ENCODE measurements around the gene AGBL1. TPM values are rescaled to one million over a fixed set of nuclear protein-coding genes. Genes with fewer than 3 reads are reported as not detected.

AGBL1 gene
- total RNA-seq, 1 donor = not detected

- no peak for DNase-seq (ENCODE audit: low read depth)
- TF ChIP-seq CTCF (IDR thresholded peaks at IDR 0.05; ENCODE audit: insufficient read depth, low read depth, low read length) = no peak
- no peak overlapping the region for H3K4me3 ChIP-seq (ENCODE audit: low read depth, low read length)
Measured at GRCh38 chr15:86676002-86676401, 596.3 kb downstream of the AGBL1 start.

DNA sequence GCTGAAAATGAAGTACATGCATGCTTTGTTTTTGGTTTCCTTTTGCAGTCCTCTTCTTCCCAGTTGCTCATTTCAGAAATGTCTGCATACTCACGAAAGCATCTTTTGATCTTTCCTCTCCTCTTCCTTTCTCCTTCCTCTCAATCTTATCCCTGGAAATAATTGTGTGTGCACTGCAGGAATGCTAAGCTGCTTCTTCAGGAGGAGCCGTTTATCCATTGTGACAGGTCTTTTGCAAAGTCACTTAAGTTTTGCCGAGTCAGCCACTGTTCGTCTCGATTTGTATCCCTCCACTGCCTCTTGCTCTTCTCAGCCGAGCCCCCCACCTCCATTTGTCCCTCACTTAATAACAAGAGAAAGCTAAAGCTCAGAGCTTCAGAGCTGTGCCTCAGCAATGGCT is 597.6 kb downstream of the AGBL1 start:
- H3K4me3 ChIP-seq (ENCODE audit: low read depth, low read length) = no peak overlapping the region
- no peak for TF ChIP-seq CTCF (IDR thresholded peaks at IDR 0.05; ENCODE audit: insufficient read depth, low read depth, low read length)
- DNase-seq (ENCODE audit: low read depth) = no peak

DNA sequence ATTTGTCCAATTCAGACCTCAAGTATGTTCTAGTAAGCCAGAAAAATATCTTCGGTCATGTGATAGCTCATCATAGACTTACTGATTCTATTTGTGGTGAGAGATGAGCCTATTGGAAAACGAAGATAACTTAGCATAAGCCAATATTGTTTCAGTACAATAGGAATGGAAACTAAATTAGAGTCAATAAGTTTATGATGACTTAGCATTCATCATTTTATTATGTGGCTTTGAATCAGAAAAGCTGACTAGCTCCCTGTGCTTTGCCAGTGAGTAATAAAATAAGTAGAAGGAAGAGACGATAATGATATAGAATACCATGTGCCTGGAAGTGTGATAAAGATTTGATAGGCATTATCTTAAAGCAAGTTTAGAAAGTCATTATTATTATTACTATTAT is 605.6 kb downstream of the AGBL1 start:
- no peak for DNase-seq (ENCODE audit: low read depth)
- TF ChIP-seq CTCF (IDR thresholded peaks at IDR 0.05; ENCODE audit: insufficient read depth, low read depth, low read length) = no peak
- no peak overlapping the region for H3K4me3 ChIP-seq (ENCODE audit: low read depth, low read length)

- DNase-seq (ENCODE audit: low read depth) = no peak
- TF ChIP-seq CTCF (IDR thresholded peaks at IDR 0.05; ENCODE audit: insufficient read depth, low read depth, low read length) = no peak
- no peak overlapping the region for H3K4me3 ChIP-seq (ENCODE audit: low read depth, low read length)
Measured at GRCh38 chr15:86689006-86689405, 609.3 kb downstream of the AGBL1 start.

- no peak overlapping the region for H3K4me3 ChIP-seq (ENCODE audit: low read depth, low read length)
- TF ChIP-seq CTCF (IDR thresholded peaks at IDR 0.05; ENCODE audit: insufficient read depth, low read depth, low read length) = no peak
- DNase-seq (ENCODE audit: low read depth) = no peak
Measured at GRCh38 chr15:86690566-86690965, 610.9 kb downstream of the AGBL1 start.

GRCh38 chr15:86691091-86691663 is 611.5 kb downstream of the AGBL1 start:
- no peak for TF ChIP-seq CTCF (IDR thresholded peaks at IDR 0.05; ENCODE audit: insufficient read depth, low read depth, low read length)
- no peak overlapping the region for H3K4me3 ChIP-seq (ENCODE audit: low read depth, low read length)
- no peak for DNase-seq (ENCODE audit: low read depth)
